ENCODE data around the gene PTPN14. TPM values are rescaled to one million over a fixed set of nuclear protein-coding genes. Genes with fewer than 3 reads are reported as not detected.

Gene PTPN14
- total and polyA plus RNA-seq, 2 of the 4 experiments (the other 2 are of a cell fraction), result 21.5 to 31.7 TPM

- TF ChIP-seq SMC3 (IDR thresholded peaks at IDR 0.05; ENCODE audit: low read depth, low read length) (0 out of 2 replicates have a peak, but pooled peaks have one; percentile 12), MXI1 (IDR thresholded peaks at IDR 0.05; ENCODE audit: borderline replicate concordance, low read depth, low read length) (no peak), CHD1 (IDR thresholded peaks at IDR 0.05; ENCODE audit: low read depth, low read length) (no peak)
These were observed 104.4 kb downstream of the PTPN14 start (continued) for GRCh38 chr1:214446772-214447556.

Measured in IMR-90 (cell line).